DOHH2 (cell line): Measurements from ENCODE around the gene POLR1F.

ENCODE experiments used
- EZH2phosphoT487 ChIP-seq: fragments of 200-600 bp; sonication (generic); IDR thresholded peaks from 2 replicates; pipeline ENCODE4 v1.6.1; 2017; ENCODE audit warnings: borderline replicate concordance, mild to moderate bottlenecking, antibody characterized with exemption, low read length, moderate library complexity, mixed read lengths
- TF ChIP-seq, protein P1 (sequence below): fragments of 200-600 bp; sonication (generic); IDR thresholded peaks from one replicate; pipeline ENCODE4 v1.5.1; 2014; ENCODE audit warnings: antibody characterized with exemption, mild to moderate bottlenecking, low read depth, low read length; ENCODE audit not compliant: poor library complexity, severe bottlenecking

DNA sequence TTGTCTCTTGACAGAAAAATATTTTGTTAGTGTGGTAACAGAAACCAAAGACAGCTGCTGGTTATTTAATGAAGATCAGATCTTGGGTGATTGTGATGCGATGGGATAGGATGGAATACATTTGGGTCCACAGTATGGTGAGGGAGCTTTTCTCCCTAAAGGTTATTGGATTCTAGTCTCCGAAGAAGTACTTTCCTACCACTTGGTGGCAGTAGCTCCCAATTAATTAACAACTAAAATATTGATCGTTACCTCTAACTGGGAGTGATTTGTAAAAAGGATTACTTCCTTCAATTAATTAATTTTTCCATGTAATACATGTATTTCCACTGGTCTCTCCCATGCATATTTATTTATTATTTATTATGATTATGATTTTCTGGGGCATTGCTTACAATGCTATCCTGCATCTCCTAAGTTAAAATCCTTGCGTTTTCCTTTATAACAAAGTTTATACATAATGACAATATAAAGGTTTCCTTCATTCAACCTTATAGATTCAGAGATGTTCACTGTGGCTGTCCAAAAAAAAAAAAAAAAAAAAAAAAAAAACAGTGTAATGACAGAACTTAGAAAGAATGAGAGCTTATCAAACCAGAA lies 39.0 kb upstream of the POLR1F start:
- TF ChIP-seq, protein P1, sequence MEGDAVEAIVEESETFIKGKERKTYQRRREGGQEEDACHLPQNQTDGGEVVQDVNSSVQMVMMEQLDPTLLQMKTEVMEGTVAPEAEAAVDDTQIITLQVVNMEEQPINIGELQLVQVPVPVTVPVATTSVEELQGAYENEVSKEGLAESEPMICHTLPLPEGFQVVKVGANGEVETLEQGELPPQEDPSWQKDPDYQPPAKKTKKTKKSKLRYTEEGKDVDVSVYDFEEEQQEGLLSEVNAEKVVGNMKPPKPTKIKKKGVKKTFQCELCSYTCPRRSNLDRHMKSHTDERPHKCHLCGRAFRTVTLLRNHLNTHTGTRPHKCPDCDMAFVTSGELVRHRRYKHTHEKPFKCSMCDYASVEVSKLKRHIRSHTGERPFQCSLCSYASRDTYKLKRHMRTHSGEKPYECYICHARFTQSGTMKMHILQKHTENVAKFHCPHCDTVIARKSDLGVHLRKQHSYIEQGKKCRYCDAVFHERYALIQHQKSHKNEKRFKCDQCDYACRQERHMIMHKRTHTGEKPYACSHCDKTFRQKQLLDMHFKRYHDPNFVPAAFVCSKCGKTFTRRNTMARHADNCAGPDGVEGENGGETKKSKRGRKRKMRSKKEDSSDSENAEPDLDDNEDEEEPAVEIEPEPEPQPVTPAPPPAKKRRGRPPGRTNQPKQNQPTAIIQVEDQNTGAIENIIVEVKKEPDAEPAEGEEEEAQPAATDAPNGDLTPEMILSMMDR, result peak; percentile 59
- TF ChIP-seq EZH2phosphoT487, result no peak
